Activated CD8-positive, alpha-beta memory T cell treated with anti-CD3 and anti-CD28 coated beads, Interleukin-2, amount 50 U/mL, for 4 hours (primary cell): ENCODE results near the gene AWAT2.

Experiments used
- DNase-seq: peaks from one replicate; pipeline ENCODE4 v3.0.0-alpha.2; 2020

The AWAT2 gene

DNA sequence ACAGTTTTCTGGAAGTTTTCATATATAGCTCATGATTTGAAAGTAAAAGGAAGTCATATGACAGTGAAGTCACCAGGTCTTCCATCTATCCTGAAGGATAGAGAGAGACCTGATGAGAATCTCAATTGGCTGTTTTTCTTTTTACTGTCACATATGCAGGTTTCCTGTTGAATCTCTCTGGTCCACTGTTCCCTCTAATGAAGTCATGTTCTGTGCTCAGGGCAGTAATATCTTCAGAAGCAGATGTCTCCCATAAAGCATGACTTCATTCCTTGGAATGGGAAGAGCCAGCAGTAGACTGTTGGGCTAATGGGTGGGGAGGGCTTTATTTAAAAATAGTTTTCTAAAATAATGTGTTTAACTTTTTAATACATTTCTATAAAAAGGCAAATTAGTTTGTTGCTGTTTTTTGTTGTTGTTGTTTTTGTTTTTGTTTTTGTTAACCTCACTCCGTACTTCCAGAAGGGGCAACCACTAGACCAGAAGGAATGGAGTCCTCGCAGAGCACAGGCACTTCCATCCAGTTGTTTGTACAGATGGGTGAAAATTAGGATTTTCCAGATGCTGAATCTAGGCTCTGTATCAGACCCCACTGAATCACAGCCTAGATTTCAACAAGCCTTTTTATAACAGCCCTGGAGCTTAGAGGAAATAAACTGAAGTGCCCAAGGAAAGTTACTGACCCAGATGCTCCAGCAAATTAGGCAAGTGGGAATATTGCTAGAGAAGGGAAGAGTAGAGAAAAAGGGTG lies 54.2 kb downstream of the AWAT2 start:
- DNase-seq: no peak

- DNase-seq: no peak
These were observed 56.2 kb downstream of the AWAT2 start for GRCh38 chrX:69993494-69993893.

GRCh38 chrX:69991685-69992084 lies 58.1 kb downstream of the AWAT2 start:
- DNase-seq: no peak
